ENCODE data around the gene GRAP. TPM values are rescaled to one million over a fixed set of nuclear protein-coding genes. Genes with fewer than 3 reads are reported as not detected.
A peak's percentile ranks its signal among the peaks of the same experiment; 100 is the strongest.
"Not testable (repeated sequence)": the region's sequence is repeated elsewhere in the genome, so short reads cannot be mapped to it uniquely, and the experiment has no call there.

The GRAP gene
- total RNA-seq, 1 donor from 2014 or later = 2.1 TPM

GRCh38 chr17:19032377-19032988, 14.3 kb downstream of the GRAP start:
- not testable (repeated sequence) for H3K27ac Mint-ChIP-seq (ENCODE audit: unreplicated experiment); H3K4me3 Mint-ChIP-seq; DNase-seq (ENCODE audit: low read depth, low spot score); H3K27me3 Mint-ChIP-seq (ENCODE audit: low read depth); H3K36me3 Mint-ChIP-seq (ENCODE audit: low read depth); H3K9me3 Mint-ChIP-seq; H3K4me1 Mint-ChIP-seq

GRCh38 chr17:19031729-19032128, 15.0 kb downstream of the GRAP start:
- H3K4me1 Mint-ChIP-seq, H3K4me3 Mint-ChIP-seq: not testable (repeated sequence)
- peak; percentile 66 for DNase-seq (ENCODE audit: low read depth, low spot score)

GRCh38 chr17:19030771-19031449, 15.8 kb downstream of the GRAP start:
- H3K4me3 Mint-ChIP-seq; H3K27ac Mint-ChIP-seq (ENCODE audit: unreplicated experiment); H3K4me1 Mint-ChIP-seq; H3K36me3 Mint-ChIP-seq (ENCODE audit: low read depth); H3K9me3 Mint-ChIP-seq; DNase-seq (ENCODE audit: low read depth, low spot score); H3K27me3 Mint-ChIP-seq (ENCODE audit: low read depth): not testable (repeated sequence)

More at GRCh38 chr17:19031729-19032128, 15.0 kb downstream of the GRAP start:
- not testable (repeated sequence) for H3K9me3 Mint-ChIP-seq; H3K36me3 Mint-ChIP-seq (ENCODE audit: low read depth); H3K27ac Mint-ChIP-seq (ENCODE audit: unreplicated experiment); H3K27me3 Mint-ChIP-seq (ENCODE audit: low read depth)
- peak; percentile 56 for TF ChIP-seq CTCF (conservative IDR thresholded peaks at IDR 0.05)

GRCh38 chr17:19029740-19030139, 17.0 kb downstream of the GRAP start:
- not testable (repeated sequence) for H3K9me3 Mint-ChIP-seq; DNase-seq (ENCODE audit: low read depth, low spot score); H3K36me3 Mint-ChIP-seq (ENCODE audit: low read depth); H3K4me3 Mint-ChIP-seq; H3K27ac Mint-ChIP-seq (ENCODE audit: unreplicated experiment); H3K27me3 Mint-ChIP-seq (ENCODE audit: low read depth); H3K4me1 Mint-ChIP-seq

GRCh38 chr17:19028671-19029070, 18.1 kb downstream of the GRAP start:
- DNase-seq (ENCODE audit: low read depth, low spot score); H3K9me3 Mint-ChIP-seq; H3K4me3 Mint-ChIP-seq; H3K27ac Mint-ChIP-seq (ENCODE audit: unreplicated experiment); H3K36me3 Mint-ChIP-seq (ENCODE audit: low read depth); H3K4me1 Mint-ChIP-seq; H3K27me3 Mint-ChIP-seq (ENCODE audit: low read depth): not testable (repeated sequence)

GRCh38 chr17:19024101-19025078, 22.4 kb downstream of the GRAP start:
- H3K36me3 Mint-ChIP-seq (ENCODE audit: low read depth) = no peaks in the 10 kb centered on the region
- peaks cover 3% of the 10 kb centered on the region for H3K27me3 Mint-ChIP-seq (ENCODE audit: low read depth)
- no peak overlapping the region for H3K4me3 Mint-ChIP-seq
- H3K9me3 Mint-ChIP-seq = no peaks in the 10 kb centered on the region
- H3K27ac Mint-ChIP-seq (ENCODE audit: unreplicated experiment) = no peak overlapping the region
- TF ChIP-seq CTCF (conservative IDR thresholded peaks at IDR 0.05) = no peak
- H3K4me1 Mint-ChIP-seq = peaks cover 10% of the 10 kb centered on the region
- DNase-seq (ENCODE audit: low read depth, low spot score) = no peak

GRCh38 chr17:19023209-19023999, 23.4 kb downstream of the GRAP start:
- no peak overlapping the region for H3K4me3 Mint-ChIP-seq
- DNase-seq (ENCODE audit: low read depth, low spot score) = no peak
- H3K27ac Mint-ChIP-seq (ENCODE audit: unreplicated experiment) = no peak overlapping the region
- no peaks in the 10 kb centered on the region for H3K9me3 Mint-ChIP-seq
- no peak for TF ChIP-seq CTCF (conservative IDR thresholded peaks at IDR 0.05)
- H3K4me1 Mint-ChIP-seq = peaks cover 10% of the 10 kb centered on the region
- peaks cover 3% of the 10 kb centered on the region for H3K27me3 Mint-ChIP-seq (ENCODE audit: low read depth)
- H3K36me3 Mint-ChIP-seq (ENCODE audit: low read depth) = no peaks in the 10 kb centered on the region
